Measurements from ENCODE around the gene CTNNBIP1. TPM values are rescaled to one million over a fixed set of nuclear protein-coding genes. Genes with fewer than 3 reads are reported as not detected.

Gene CTNNBIP1
- total RNA-seq, 1 donor from 2014 or later, result 23.4 TPM

DNA sequence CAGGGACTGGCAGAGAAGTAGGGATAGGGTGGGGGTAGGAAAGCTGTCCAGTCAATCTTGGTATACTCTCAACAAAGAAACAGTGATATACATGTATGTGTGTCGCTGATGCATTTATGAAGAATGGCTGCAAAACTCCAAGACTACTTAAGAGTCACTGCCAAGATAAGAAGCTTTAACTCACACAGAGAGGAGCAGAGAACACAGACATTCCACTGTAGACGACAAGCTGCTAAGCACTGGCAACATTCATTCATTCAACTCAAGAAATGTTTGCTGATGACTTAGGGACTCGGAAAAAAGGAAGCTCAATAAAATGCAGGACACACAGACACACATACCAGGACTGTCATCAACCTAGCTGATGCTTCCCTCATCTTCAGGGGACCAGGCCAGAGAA is 5.5 kb downstream of the CTNNBIP1 start:
- DNase-seq (ENCODE audit: low read depth in 2 of 2), result no peak

DNA sequence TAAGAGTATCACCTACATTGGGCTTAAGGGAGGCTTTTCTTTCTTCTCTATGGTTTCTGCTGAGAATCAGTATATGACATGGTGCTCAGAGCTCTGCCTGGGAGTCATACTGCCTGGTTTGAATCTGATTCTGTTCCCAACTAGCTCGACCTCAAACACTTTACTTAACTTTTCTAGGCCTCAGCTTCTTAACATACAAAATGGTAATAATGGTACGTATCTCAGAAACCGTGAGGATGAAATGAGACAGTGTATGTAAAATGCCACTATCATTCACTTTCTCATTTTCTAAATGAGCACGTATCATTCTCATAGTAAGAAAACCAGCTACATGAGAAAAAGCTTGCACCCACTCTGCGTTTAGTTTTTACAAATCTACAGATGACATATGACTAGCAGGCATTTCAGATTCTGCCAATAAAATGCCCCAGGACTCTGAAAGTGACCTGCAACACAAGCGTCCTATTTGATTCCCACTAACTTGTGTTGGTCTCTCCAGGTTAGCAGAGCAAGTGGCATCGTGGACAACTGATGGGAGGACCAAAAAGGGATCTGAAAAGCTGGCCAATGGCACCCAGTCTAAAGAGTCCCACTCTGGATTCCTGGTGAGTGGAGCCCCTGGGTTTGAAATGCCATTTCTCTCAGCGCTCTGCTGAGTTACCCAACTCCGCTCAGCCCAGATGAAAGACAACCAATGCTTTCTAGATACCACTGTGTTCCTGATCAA is 6.1 kb downstream of the CTNNBIP1 start:
- DNase-seq (ENCODE audit: low read depth in 2 of 2), result no peak

DNA sequence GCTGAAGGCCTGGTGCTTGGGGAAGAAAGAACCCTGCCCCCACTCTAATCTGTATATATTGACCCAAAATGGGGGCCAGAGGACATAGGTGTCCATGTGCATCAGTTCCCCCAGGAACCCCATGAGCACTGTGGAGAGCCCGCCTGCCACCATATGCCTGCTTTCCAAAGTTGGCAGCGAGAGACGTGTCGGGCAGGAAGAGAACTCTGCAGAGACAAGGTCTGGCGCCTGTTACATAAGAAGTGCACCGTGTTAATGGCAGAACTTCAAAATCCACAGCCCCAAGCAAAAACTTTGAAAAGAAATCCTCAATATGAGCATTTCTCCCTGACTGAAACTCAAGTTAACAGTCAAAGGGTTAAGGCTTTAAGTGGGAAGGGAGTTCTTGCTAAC is 8.0 kb downstream of the CTNNBIP1 start:
- no peak for DNase-seq (ENCODE audit: low read depth in 2 of 2)

DNA sequence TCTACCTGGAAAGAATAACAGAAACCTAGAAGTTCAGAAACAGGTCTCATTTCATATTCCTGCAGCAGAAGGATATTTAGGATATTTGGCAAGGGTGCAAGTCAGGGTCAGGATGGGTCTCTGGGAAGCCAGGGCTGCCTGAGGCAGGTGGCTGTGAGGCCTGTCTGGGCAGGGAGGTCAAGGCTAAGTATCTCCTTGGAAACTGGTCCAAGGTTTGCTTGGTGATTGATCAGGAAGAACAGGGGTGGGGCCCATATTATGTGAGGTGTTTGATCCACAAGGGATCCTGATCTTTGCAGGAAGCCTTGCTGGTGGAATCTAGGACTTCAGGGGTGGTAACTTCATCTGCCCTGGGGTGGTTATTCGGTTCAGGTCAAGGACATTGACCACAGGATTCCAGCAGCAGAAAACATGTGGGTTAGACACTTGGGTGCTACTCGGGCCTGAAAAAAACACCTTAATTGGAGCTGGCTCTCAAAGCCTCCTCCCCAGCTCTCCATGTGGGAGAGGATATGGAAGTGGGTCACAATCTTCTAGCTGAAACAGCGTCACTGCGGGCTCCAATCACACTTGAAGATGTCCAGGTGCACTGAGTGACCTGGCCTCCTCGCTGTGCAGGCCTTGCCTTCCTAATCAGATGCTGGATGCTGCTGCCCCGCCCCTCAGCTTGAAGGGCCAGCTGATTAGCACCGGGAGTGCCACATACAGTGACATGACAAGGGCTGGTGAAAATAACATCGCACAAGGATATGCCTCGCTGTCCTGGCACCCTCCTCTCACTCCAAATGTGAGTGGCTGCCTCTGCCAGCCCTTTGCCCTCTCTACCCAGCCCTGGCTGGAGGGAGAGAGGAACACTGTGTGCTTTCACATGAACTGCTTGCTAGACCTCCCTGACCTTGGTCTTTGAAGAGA is 8.7 kb downstream of the CTNNBIP1 start:
- no peak for DNase-seq (ENCODE audit: low read depth in 2 of 2)

DNA sequence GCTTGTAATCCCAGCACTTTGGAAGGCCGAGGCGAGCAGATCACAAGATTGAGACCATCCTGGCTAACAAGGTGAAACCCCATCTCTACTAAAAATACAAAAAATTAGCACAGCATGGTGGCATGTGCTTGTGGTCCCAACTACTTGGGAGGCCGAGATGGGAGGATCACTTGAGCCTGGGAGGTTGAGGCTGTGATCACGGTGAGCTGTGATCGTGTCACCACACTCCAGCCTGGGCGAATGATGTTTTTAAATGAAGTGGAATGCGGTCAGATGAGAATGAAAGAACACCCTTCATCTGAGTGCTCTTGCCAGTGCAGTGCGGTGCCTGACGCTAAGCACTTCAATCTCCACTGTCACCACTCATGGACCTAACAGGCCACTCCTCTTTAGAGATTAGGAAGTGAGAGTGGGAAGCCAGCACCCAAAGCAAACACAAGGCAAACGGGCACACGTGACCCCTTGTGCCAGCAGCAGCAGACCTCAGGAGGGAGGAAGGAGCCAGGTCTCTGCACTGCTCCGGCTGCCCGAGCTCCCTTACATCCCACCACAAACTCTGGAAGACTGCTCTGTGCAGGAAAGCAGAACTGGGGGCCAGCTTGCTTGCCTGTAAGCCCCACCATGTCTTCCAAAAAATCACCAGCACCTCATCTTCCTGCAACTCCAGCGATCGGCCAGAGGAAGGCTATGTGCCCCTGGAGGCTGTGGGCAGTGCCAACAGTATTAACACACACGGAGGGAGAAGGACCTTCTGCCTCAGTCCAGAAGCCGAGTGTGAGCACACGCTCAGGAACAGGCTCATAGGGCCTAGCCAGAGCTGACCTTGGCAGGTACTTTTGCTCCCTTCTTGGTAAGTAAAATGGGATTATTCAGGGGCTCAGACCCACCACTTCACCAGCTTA is 9.7 kb downstream of the CTNNBIP1 start:
- peak in 1 of 2 donors; percentile 38 for DNase-seq (ENCODE audit: low read depth in 2 of 2)

DNA sequence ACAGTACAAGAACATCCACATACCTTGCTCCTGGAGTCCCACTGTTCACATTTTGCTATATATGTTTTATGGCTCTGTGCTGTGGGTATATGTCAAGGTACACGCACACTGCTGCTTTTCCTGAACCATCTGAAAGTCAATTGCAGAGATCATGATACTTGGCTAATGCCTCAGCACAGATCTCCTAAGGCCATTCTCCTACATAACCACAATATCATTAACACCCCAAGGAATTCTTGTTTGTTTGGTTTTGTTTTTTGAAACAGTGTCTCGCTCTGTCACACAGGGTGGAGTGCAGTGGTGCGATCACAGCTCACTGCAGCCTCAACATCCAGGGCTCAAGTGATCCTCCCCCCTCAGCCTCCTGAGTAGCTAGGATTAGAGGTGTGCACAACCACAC is 16.0 kb downstream of the CTNNBIP1 start:
- no peak for DNase-seq (ENCODE audit: low read depth in 2 of 2)

DNA sequence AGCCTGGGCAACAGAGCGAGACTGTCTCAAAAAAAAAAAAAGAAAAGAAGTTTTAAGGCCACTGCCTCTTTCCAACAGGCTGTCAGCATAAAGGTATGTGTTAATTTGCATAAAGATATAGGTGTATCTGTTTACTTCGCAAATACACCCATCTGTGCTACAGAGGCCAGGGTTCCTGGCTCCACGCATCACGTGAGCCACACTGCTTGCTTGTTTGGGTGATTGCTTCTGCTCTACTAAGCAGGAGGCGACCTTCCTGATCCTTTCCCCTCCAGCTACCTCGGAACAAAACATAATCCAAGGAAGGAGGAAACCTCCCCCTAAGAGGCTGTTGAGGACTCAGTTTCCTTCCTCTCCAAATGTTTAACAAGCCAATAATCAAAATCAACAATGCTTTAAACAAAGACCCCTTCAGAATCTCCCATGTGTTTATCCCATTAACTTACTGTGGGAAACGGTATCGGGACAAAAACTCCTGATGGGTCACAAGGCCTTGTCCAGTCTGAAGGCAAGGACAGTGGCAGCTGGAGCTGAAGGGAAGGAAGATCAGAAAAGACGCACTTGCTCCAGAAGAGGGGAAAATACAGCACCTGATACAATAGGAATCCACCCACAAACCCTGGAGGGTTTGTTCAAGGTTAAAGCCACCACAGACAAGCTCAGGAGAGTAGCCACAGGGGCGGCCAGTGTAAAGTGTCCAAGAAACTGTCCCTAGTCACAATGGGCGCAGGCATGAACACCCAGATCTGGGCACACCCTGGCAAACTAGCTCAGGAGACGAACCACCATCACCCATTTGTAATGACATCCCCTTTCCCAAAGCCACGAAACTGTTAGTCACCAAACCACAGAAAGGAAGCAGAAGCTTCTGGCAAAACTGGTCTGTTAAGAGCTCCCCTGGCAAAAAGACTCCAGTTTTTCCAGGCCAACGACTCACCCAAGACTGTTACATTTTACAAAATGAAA is 17.2 kb downstream of the CTNNBIP1 start:
- peak in 1 of 2 donors; percentile 83 for DNase-seq (ENCODE audit: low read depth in 2 of 2)

DNA sequence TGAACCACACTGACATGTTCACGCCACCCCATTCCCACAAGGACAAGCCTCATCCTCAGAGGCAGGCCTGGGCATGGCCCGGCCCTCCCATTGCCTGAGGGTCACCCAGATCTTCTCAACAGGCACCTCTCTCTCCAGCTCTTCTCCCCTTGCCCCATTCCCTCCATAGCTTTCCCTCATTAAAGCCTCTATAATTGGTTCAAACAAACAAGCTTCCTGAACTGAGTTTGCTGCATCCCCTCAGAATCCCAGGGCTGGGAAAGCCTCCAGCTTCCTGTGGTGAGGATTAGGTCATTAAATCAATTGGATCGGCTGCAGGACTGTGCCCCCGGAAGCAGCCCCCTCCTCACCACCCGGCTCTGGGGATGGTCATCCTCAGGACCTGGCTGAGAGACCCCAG is 18.9 kb downstream of the CTNNBIP1 start:
- peak; percentile 21 to 51 for DNase-seq (ENCODE audit: low read depth in 2 of 2)

DNA sequence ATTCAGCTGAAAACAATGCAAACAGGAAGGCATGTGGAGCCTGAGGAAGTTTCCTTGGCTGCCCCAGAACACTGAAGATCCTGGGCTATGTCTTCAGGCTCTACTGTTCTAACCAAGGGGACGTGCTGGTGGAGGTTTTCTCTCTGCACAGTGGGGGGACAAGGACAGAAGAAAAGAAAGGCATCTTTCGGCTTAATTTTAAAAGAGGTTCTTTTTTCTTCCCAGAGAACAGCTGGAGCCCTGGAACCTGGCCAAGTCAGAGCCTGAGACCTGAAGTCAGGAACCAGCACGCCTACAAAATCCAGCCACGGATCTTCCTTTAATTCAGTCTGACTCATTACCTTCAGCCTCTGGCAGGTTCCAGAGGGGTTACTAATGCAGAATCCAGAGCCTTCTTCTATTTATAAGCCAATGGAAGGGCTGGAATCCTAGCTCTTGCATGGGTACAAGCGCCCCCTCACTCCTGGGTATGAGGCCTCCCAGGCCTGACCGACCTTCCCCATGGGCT is 19.8 kb downstream of the CTNNBIP1 start:
- DNase-seq (ENCODE audit: low read depth in 2 of 2), result peak in 1 of 2 donors; percentile 80

DNA sequence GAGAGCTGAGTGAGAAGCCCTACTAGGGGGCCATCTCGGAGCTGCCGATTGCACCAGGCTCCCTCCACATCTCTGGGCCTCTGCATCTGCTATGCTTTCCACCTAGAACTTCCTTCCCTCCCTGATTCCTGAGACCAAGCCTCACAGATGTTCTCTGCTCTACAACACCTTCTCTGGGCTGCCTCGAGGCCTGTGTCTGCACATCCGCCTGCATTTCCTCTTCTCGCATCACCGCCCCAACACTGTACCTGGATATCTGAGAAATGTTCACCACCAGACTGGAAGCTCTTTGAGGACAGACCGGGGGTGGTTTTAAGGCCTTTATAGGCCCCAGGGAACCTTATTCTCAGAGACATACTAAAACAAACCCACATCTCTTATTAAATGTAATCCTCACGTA is 20.7 kb downstream of the CTNNBIP1 start:
- DNase-seq (ENCODE audit: low read depth in 2 of 2), result no peak

DNA sequence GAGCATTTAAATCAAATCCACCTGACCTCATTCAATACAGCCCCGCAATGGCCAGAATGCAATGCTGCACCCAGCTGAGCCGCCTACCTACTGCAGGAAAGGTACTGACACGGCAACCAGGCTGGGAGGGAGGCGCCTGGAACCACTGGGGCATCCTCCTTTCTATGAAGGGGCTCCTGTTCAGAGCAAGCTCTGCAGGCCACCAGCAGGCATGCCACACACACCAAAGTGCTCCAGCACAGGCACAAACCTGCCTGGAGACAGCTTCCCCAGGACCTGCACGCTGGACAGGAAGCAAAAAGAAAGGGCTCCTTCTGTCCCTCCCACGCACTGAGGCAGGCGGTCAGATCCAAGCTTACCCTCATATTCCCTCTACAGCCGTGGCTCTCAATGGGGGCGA is 21.2 kb downstream of the CTNNBIP1 start:
- DNase-seq (ENCODE audit: low read depth in 2 of 2), result no peak

DNA sequence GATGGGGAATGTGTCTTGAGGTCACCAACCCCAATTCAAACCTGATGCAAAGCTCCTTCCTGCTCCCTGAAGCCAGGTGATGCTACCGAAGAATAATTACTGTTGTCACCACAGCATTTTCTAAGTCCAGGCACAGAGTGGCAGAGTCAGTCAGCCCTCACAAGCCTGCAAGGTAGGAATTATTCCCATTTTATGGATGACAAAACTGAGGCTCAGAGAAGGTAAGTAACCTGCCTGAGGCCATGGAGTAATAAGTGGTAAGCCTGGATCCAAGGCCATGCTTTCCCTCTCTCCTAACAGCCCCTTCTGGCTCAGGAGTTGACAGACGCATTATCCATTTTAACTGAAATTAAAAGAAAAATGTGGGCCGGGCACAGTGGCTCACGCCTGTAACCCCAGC is 23.0 kb downstream of the CTNNBIP1 start:
- DNase-seq (ENCODE audit: low read depth in 2 of 2), result no peak

DNA sequence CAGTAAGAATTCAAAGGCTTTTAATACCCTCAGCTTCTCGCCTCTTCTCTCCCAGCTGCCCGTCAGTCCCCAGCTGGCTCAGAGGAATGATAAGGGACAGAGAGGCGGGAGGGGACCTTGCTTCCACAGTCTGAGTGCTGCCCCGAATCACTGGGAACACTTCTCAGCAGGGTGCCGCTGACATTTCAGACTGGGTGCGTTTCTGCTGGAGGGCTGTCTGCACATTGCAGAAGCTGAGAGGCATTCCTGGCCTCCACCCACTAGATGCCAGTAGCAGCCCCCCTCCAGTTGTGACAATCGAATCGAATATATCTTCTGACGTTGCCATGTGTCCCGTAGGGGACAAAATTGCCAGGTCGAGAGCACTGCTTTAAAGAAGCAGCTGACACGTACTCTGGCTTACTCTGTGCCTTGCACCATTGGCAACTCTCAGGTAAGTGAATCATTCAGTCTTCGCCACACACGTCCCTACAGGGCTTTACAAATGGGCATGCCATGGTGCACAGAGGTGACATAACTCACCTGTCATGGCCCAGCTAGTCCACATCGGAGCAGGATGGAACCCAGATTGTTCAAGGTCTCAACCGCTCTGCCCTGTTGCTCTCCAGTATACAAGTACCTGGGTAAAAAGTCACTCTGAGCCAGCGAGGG is 23.9 kb downstream of the CTNNBIP1 start:
- DNase-seq (ENCODE audit: low read depth in 2 of 2), result no peak

DNA sequence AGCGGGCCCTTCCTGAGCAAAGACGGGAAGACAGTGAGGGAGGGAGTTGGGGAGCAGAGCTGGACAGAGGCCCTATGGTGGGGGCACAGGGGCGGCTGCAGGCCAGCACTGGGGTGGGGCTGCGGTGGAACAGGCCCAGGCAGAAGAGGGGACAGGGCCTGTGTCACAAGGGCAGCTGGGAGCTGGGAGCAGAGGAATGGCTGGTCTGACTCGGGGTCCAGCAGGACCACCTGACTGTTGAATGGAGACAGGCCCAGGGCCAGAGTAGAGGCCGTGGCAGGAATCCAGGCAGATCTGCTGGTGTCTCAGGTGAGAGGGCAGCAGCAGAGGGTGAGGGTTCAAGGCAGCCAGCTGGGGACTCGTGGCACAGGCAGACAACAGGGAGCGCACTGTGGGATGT is 25.3 kb downstream of the CTNNBIP1 start:
- no peak for DNase-seq (ENCODE audit: low read depth in 2 of 2)

DNA sequence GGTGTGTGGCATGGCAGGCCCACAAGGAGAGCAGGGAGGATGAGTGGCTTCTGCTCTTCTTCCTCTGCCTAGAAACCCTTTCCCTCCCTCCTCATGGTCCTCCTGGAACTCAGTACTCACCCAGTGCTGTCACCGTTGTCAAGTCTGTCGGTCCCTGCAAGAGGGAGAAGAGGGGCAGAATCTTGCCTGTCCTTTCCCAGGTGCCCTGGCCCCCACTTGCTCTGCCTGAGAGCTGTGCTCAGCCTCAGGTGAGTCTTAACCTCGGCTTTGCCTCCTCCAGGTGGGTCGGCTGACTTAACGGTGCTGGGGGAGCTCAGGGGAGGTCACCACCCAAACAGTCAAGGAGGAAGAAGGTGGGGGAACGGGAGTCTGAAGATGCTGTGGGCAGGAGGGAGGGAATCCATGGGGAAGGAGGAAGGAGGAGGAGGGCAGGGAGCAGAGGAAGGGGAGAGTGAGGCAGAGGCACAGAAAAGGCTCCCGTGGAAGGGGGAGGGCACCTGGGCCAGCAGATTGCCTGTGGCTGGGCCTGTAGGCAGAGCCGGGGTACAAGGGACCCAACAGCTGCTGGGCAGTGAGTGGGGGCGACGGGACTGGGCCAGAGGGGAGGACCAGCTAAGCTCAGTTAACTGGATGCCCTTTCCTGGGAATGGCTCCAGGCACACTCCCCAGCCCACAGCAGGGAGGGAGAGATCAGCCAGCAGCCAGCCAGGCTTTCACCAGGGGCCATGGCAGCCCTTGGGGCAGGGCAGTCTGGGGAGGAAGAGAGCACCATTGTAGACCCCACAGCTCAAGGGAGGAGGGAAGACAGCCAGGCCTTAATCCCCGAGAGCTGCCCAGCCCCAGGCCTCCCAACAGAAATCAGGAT is 26.3 kb downstream of the CTNNBIP1 start:
- no peak for DNase-seq (ENCODE audit: low read depth in 2 of 2)

DNA sequence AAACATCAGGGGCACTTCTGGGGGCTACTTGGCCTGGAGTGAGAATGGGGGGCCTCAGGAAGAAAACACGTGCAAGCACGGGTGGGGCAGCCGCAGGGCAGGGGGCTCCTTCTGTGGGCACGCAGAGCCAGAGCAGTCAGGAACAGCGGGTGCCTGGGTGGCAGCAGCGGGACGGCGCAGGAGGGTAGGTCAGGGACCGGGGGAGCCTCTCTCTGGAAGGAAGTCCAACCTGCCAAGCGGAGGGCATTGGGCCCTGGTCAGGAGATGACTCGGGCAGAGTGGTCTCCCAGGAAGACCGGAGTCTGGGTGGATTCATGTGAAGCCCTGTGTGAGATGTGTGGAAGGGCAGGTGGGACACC is 27.1 kb downstream of the CTNNBIP1 start:
- DNase-seq (ENCODE audit: low read depth in 2 of 2), result no peak

DNA sequence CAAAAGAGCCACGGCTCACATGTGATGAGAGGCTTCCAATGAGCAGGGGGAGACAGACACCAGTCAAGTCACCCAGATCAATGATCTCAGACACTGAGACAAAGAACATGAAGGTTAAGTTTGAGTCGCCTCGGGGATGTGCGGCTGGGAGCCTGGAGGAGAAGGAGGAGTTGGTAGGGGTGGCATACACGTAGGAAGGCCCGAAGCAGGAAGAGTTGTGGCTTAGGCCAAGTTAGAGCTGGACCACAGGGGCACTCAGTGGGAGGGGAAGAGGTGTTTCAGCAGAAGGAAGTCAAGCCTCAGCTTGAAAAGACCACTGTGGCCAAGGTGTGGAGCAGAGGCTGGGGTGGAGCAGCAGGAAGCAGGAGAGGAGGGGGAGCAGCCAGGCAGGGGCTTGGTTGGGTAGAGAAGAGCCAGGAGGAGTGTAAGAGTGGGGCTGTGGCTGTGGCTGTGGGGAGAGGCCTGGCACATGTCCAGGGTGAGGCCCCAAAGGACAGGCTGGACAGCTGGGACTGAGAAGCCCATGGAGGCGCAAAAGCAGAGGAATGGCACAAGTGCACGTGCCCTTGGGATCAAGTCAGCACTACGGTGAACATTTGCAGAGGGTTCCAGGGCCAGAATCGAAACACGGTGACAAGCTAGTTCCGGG is 27.6 kb downstream of the CTNNBIP1 start:
- no peak for DNase-seq (ENCODE audit: low read depth in 2 of 2)

DNA sequence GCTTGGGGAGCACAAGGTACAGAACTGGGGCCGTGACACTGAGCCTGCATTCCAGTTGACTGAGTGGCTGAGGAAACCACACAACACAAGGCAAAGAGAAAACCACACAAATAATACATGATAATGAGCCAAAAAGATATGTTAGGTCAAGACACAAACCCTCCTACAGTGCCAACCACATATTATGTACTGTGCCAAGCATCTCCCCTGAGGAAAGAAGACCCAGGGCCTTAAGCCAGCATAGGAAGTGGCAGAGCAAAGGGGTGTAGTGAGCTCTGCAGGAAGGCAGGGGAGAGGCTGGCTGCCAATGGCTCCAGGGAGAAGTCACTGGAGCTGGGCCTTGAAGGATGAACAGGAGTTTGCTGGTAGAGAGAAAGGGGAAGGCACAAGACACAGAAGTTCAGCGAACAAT is 28.2 kb downstream of the CTNNBIP1 start:
- no peak for DNase-seq (ENCODE audit: low read depth in 2 of 2)
